ENCODE results near the gene DTX2.
A peak's percentile ranks its signal among the peaks of the same experiment; 100 is the strongest.
"Not testable (repeated sequence)": the region's sequence is repeated elsewhere in the genome, so short reads cannot be mapped to it uniquely, and the experiment has no call there.

Gene DTX2

DNA sequence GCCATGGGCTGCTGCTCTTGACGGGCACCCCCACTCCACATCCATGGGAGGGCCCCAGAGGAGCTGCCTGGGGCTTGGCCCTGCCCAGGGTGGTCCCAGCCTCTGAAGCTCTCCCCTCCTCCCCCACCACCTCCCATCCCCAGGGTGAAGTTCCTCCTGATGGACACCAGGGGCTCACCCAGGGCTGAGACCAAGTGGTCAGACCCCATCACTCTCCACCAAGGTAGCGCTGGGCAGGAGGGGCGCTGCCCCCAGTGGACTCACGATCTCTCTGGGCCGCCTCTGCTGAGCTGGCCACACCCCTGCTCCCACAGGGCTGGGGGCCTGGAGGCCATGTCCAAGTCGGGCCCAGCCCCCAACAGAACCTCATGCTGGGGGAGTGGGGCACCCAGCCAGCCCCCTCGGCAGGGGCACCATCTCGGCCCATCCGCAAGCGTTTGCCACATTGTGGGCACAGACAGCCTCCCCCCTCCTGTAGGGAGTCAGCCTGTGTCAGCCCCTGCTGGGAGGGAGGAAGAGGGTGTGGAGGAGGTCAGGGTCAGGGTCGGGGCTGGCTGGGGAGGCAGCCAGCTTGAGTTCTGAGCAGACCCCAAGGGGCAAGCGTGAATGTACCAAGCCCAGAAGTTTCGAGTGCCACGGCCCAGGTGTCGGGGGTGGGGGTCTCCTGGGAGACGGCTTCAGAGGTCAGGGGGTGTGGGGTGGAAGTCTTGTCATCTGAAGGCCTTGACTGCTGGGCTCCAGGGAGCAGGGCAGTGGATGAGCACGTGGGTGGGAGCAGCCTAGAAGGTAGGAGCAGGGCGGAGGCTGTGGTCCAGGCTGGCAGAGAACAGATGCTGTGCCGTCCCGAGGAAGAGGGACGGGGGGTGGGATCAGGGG is 51.7 kb downstream of the DTX2 start:
- DNase-seq (ENCODE audit: low spot score): peak; percentile 54

DNA sequence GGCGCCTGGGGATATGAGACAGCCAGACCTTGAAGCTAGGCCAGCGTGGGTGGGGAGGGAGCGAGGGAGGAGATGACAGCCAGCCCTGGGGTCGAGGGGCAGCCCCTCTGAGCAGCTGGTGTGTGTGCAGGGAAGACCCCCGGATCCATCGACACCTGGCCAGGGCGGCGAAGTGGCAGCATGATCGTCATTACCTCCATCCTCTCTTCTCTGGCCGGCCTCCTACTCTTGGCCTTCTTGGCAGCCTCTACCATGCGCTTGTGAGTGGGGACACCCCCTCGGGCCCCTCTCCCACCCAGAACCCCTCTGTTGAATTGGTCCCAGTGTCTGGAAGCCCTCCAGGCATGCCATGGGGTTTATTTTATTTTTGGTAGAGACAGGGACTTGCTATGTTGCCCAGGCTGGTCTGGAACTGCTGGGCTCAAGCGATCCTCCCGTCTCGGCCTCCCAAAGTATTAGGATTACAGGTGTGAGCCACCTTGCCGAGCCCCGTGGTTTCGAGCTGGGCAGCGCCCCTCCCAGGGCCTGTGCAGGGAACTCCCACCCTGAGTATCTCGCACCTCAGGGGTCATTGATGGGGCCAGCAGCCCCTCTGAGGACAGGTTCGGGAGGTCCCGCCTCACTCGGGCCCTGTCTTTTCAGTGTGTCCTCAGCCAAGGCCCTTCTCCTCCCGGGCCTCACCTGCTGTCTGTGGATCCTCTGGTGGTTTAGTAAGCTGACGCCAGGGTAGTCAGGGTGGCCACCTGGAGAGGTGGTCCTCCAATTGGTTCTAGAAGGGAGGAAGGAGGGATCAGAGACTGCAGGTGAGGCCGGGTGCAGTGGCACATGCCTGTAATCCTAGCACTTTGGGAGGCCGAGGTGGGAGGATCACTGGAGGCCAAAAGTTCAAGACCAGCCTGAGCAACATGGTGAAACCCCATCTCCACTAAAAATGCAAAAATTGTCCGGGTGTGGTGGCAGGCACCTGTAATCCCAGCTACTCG is 52.6 kb downstream of the DTX2 start:
- DNase-seq (ENCODE audit: low spot score): no peak

DNA sequence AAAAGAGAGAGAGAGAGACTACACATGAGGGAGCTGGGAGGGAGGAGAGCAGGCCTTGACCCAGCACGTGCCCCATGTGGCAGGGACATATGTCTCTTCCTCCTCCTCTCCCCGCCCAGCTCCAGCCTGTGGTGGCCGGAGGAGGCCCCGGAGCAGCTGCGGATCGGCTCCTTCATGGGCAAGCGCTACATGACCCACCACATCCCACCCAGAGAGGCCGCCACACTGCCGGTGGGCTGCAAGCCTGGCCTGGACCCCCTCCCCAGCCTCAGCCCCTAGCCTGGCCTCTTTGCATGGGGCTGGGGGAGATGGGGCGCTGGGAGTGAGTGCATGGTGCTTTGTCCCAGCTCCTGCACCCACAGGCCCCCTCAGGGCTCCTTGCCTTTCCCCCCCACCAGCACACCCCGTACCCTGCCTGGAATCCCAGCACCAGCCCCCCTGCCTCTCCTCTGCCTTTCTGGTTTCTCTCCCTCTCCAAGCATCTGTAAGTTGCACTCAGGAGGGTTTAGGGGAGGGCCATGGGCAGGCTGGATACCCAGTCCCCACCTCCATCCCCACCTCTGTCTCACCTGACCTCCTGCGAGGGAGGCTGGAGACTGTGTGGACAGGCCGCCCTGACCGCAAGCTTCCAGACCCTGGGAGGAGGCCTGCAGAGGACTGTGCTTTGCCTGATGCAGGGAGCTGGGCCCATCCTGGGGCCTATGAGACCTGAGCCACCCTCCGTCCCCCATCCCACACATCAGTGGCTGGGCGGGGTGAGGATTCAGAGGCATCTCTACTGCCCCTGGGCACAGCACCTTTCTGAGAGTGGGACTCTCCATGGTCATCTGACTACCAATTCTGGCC is 53.6 kb downstream of the DTX2 start:
- no peak for DNase-seq (ENCODE audit: low spot score)

DNA sequence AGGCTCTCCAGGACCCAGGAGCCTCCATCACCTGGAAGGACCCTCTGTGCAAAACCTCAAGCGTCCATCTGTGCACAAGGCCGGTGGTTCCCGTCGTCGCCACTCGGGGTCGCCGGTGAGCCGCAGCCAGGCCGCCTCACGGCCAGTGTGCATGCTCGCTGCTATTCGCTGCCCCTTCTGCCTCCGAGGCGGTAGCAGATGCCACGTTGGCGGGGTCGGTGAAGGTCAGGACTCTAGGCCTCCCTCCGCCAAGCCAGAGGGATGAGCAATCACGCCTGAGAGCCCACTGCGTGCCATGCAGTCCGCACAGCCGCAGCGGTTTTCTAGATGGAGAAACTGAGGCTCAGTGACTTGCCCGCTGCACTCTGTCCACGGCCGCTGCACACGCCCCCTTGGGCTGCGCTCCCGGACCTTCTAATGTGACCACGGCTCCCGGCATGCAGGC is 54.5 kb downstream of the DTX2 start:
- no peak for DNase-seq (ENCODE audit: low spot score)

DNA sequence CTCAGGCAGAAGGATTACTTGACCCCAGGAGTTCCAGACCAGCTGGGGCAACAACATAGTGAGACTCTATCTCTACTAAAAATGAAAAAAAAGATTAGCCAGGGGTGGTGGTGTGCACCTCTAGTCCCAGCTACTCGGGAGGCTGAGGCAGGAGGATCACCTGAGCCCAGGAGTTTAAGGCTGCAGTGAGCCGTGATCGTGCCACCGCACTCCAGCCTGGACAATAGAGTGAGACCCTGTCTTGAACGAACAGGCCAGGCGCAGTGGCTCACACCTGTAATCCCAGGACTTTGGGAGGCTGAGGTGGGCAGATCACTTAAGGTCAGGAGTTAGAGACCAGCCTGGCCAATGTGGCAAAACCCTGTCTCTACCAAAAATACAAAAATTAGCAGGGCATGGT is 55.4 kb downstream of the DTX2 start:
- DNase-seq (ENCODE audit: low spot score): not testable (repeated sequence)

DNA sequence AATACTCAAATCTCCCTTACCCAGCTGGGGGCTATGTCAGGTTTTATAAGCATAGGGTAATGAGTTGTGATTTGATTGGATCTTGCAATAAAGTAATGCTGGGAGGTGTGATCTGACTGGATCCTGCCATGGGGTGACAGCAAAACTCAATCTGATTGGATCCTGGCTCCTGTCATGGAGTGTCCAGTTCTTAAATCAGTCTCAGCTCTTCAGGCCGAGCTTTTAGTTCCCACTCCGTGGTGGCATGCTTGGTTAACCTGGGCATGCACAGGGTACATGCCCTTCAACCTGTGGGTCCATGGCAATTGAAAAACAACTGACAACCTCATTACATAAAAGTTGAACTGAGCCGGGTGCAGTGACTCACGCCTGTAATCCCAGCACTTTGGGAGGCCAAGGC is 64.7 kb downstream of the DTX2 start:
- not testable (repeated sequence) for DNase-seq (ENCODE audit: low spot score)

DNA sequence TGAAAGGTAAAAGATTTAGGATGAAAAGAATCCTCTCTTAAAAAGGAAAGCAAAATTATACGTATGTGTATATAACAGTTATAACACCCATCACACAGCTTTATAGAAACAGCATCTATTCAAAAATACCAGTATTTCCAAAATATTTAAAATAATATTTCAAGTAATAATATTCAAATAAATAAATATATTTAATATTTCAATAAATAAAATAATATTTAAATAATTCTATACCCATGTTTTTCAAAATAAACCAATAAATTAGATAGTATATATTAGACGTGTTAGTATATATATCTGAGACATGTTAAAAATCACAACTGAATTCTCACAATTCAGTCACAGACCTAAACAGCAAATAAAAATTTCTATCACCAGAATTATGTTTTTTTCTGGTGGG is 70.1 kb downstream of the DTX2 start:
- DNase-seq (ENCODE audit: low spot score): not testable (repeated sequence)

DNA sequence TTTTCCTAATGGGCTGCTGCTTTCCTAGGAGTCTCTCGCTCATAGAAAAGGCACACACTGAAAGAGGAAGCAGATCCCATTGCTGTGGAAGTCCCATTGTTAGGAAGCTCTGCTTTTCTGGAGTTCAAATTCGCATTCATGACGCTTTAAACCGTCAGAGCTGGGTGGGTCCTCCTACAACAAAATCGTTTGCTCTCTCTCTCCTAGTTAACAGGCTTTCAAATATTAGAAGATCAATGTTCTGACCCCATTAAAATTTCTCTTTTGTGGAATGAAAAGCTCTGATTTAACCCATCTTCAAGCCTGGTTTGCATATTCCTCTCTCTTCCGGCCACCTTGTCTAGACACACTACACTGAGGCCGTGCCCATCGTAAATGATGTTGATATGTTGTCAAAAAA is 81.7 kb downstream of the DTX2 start, which contains the start of gene SPDYE16:
SPDYE16 (minus strand) TSS at position 101 of the 400 bp plus-strand sequence. CDS start 1,838 bp downstream, outside the sequence.
- not testable (repeated sequence) for DNase-seq (ENCODE audit: low spot score)

DNA sequence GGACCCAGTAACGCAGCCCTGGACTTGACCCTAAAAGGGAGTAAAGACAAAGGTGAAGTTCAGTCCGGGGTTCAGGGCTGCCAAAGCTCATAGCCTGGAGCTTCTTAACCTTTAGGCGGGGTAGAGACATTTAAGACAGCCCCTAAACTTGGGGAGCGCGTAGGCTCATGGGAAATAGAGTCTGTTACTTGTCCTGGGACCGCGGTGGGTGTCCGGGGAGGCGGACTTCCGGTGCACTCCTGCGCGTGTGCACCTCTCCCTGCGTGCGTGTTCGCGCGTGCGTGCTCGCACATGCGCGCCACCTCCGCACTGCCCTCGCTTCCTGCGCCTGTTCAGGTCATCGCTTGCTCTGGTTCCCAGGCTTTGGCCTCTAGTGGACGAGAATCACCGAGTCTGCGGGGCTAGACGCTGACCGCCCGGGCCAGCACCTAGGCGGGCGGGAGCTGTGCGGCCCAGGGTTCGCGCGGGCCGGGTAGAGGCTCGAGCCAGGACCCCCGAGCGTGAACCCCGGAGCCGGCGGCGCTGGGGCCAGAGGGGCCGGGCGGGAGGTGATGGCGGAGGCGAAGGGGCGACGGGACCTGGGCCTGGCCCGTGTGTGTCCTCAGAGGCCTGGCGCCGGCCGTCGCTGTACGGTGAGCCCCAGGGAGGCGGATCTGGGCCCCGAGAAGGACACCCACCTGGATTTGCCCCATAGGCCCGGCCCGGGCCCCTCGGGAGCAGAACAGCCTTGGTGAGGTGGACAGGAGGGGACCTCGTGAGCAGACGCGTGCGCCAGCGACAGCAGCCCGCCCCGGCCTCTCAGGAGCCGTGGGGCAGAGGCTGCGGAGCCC is 87.7 kb downstream of the DTX2 start:
- DNase-seq (ENCODE audit: low spot score): peak; percentile 97

DNA sequence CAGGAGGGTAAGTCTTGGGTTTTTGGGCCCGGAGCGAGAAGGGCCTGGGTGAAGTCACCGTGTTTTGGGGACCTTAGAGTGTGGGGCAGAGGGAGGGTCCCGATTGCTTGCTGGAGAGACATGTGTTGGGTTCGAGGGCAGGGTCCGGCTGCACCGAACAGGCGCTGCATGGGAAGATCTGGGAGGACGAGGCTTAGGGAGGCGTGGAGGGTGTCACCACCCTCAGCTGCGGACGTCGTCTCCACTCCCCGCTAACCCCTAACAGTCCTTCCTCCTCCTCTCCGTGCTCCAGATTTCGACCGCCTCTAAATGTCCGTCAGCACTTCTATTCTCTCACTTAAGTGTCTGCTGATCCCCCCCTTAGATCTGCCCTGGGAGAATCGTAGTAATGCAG is 88.3 kb downstream of the DTX2 start:
- DNase-seq (ENCODE audit: low spot score): not testable (repeated sequence)

DNA sequence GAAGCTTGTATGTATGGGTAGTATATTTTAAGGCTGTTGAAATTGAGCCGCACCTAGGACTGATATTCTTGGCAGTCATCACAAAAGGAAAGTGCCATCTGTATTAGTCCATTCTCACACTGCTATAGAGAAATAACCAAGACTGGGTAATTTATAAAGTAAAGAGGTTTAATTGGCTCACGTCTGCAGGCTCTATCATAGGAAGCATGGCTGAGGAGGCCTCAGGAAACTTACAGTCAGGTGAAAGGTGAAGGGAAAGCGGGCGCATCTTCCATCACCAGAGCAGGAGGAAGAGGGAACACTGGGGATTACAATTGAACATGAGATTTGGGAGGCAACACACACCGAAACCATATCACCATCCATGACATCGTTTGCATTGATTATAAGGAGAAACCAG is 90.5 kb downstream of the DTX2 start:
- not testable (repeated sequence) for DNase-seq (ENCODE audit: low spot score)

All from SW480 (cell line).